Right renal pelvis (tissue), 4 donors: ENCODE data around the gene DISP3. TPM values are rescaled to one million over a fixed set of nuclear protein-coding genes. Genes with fewer than 3 reads are reported as not detected.

Experiments
- DNase-seq, 4 donors: peaks; one replicate each; pipeline ENCODE4 v3.0.0-alpha.2; 2013; ENCODE audit warnings: low read depth in 4 of 4, low spot score in 3 of 4, missing footprints in 1 of 4
- polyA plus RNA-seq, 4 donors: library from polyadenylated mRNA; unstranded; fragments of 120-200 nt; gene quantifications; one replicate each; pipeline ENCODE4 v1.2.1, GENCODE V29; 2013; ENCODE audit not compliant: insufficient read length in 4 of 4

Gene DISP3
- polyA plus RNA-seq, 4 donors: 0.80 to 1.8 (median 1.2) TPM

DNA sequence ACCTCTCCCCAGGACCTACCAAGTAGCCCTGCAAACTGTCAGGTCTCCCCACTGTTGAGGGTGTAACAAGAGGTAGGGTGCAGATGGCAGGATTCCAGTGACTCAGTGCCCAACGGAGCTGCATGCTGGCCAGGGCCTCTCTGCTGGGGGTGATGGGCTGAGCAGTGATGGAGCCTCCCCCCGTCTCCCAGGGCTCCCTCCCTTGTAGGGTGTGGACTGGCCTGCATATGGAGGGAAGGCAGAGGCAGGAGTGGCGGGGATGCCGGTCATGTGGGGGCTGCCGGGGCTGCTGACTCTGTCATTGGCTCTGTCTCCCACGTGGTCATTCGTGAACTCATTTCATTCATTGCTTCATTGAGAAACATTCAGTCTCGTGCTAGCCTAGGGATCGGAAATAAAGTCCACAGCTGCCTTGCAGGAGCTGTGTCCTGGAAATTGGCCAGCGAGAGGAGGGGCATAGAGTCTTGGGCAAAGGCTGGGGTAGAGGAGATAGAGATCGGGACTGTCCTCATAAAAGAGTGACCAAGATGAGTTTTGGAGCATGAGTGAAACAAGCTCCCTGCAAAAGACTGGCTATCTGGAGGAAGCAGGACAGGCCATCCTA is 22.9 kb upstream of the DISP3 start:
- DNase-seq: no peak

- DNase-seq: no peak
These were observed 22.0 kb upstream of the DISP3 start for GRCh38 chr1:11456965-11457364.

GRCh38 chr1:11458811-11459275 is 20.1 kb upstream of the DISP3 start:
- DNase-seq: no peak

- DNase-seq: no peak
These were observed 17.3 kb upstream of the DISP3 start for GRCh38 chr1:11461531-11462137.

GRCh38 chr1:11462224-11462923 is 16.6 kb upstream of the DISP3 start:
- DNase-seq: no peak

GRCh38 chr1:11463177-11463576 is 15.8 kb upstream of the DISP3 start:
- DNase-seq: no peak

DNA sequence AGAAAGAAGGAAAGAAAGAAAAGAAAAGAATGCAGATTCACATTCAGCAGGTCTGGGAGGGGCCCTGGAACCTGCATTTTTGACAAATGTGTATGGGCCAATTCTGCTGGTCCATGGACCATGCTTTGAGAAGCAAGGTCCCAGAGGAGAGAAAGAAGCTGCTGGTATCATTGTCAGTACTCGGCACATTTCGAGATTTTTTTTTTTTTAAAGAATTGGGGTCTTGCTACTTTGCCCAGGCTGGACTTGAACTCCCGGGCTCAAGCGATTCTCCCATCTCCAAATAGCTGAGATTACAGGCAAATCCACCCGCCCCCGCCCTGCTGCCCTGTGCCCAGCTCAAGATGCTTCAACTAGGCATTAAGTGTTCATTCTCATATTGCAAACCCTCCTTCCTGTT is 13.6 kb upstream of the DISP3 start:
- no peak for DNase-seq

DNA sequence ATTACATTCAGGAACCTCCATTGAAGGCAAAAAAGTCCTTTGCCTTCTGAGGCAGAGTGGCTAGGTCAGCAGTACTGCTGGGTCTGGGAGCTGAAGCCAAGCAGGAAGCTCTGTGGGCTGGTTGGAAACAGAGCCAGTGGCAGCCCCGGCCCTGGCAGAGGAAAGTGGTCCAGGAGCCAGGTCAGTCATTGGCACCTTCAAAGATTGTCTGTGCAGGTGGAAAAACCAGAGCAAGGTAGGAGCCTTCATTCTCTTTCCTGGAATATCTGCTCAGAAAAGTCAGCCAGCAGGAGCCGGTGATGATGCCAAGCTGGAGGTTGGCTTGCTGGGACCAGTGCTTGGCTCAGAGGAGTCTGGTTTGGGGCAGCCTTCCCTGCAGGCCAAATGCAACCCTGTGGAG is 12.5 kb upstream of the DISP3 start:
- DNase-seq: no peak

- no peak for DNase-seq
These were observed 10.1 kb upstream of the DISP3 start for GRCh38 chr1:11468878-11469277.

DNA sequence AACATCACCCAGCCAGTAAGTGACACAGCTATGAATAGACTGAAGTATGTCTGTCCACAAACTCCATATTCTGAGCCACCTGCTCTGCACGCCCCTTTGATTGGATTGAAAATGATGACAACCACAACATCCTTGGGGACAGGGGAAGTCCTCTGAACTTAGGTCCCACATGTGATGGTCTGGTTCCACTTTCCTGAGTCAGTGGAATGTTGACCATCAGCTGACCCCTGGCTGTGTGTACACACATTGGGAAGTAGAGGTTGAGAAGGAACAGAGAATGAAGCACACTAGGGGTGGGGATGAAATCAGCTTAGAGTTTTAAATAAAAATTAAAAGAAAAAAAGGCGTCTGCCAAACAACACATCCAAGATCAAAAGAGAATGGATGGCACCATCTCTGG is 8.0 kb upstream of the DISP3 start:
- no peak for DNase-seq

- DNase-seq: no peak
These were observed 7.5 kb upstream of the DISP3 start for GRCh38 chr1:11471473-11471872.

DNA sequence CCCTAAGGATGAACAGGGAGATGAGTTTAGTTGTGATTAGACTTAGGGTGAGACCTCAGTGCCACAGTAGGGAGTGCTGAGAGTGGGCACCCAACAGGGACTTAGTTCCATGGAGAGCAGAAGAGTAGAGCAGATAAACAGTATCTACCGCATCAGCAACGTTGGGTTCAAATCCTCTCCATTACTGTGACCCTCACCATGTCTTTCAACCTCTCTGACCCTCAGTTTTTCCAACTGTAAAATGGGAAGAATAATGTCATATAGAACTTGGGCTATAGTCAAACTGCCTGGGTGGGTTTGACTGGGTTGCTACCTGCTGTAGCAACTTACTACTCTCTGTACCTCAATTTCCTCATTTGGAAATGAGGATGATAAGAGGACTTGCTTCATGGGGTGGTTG is 6.7 kb upstream of the DISP3 start:
- DNase-seq: no peak

- DNase-seq: no peak
These were observed 6.2 kb upstream of the DISP3 start for GRCh38 chr1:11472741-11473140.

DNA sequence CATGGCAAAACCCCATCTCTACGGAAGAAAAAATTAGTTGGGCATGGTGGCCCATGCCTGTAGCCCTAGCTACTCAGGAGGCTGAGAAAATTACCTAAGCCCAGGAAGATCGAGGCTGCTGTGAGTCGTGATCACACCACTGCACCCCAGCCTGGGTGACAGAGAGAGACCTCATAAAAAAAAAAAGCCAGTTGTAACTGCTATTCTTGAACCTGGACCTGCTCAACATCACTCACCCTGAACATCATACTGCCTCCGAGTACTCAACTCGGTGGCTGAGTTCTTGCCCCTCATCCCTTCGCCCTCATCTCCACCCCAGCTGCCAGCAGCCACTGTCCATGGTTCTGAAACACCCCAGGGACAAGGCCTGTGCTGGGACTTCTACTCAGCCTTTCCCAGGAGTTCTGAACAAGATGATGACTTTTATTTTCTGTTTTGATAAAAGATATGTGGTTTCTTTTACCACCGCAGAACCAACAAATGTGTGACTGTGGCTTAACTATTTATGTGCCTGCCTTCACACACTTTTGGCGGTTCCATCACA is 5.4 kb upstream of the DISP3 start:
- DNase-seq: peak; percentile 43 to 52 (median 50)

DNA sequence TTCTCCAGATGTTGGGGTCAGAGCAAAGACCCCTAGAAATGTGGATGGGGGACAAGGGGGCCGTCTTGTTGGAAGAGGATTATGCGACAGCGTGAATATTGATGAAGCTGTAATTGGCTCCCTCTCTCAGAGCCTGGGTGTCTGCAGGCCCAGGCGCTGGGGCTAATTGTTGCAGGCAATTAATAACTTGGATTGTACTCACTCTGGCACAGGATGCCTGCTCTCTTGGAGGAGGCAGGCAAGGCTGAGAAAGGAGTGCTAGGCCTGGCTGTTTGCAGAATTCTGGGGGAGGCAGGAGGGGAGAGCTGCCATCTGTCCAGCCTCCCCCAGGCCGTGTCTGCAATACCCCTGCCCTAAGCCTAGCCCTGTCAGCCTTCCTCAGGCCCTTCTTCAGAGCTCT is 4.1 kb upstream of the DISP3 start:
- no peak for DNase-seq

GRCh38 chr1:11475748-11476147 is 3.2 kb upstream of the DISP3 start:
- no peak for DNase-seq

DNA sequence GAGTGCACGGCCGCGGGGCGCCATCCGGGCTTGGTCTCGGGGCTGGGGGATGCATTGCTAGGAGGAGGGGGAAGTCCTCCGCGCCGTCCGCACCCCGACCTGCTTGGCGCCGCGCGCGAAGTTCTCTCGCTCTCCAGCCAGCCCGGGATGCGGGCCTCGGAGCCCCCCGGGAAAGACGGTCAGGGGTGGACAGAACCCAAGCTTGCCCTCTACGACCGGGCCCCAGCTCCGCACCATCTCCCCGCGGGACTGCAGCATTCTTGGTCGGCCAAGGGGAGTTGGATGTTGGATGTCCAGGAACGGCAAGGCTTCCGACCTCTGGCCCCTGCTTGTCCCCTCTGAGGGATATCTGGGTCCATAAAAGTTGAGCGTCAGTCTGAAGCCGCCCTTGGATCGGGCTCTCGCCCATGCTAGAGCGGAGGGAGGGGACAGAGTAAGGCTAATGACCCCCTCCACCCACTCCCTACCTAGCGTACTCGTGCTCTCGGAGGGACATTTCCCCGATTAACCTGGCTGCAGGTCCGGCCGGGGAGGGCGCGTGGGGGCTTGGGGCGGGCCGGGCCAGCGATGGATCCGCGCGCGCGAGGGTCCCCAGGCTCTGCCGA is 522 bp downstream of the DISP3 start:
- no peak for DNase-seq

- DNase-seq: no peak
These were observed 2.1 kb downstream of the DISP3 start for GRCh38 chr1:11481019-11481418.

DNA sequence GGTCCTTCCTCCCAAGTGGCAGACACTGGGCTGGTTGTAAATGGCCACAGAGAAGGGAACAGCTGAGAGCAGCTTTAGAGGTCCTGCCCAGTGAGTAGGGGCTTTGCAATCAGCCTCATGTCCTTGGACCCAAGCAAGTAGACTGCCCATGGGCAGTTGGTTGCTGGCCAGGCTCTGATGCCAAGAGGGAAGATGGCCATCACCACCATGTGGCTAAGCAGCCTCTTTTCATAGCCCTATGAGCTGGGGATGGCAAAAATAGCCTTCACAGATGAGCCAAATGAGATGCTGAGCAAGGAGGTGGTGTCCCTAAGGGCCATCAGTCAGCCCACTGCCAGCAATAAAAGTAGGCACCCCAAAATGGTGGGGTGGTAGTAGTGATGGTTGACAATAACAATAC is 3.2 kb downstream of the DISP3 start:
- DNase-seq: no peak

DNA sequence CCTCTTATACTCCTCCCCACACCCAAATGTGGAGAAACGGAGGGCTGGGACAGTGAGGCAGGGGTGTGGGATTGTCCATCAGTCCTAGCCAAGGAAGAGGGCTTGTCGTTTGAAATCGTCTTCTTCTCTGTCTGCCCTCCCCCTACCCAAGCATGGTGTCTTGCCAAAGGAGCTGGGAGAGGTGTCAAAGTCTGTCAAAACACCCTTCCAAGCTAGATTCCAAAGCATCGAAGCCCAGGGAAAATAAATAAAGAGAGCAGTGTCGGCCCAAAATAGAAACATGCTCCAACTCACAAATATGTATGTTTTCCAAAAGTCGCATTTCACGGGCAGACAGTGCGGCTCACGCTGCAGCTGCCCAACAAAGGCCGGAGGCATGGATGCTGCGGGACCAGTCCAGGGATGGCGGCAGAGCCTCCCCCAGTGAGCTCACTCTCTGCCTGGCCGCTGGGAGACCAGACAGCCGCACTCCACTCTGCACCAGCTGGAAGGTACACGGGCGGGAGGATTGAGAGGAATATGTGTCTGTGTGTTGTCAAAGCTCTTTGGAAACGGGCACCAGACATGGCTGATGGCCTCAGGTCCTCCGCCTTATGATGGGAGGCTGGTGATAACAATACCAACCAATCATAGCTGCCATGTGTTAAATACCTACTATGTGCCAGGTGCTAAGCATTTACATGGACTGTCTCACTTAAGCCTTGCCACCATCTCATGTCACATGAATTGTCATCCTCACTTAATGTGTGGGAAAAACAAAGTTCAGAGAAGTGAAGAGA is 3.9 kb downstream of the DISP3 start:
- DNase-seq: no peak
